NCI-H187 (cell line): ENCODE data around the gene SLC37A3.

Experiments
- DNase-seq, 2 experiments: peaks; one replicate each; lab custom pipeline; 2025; lab: John Stamatoyannopoulos, UW

SLC37A3 gene

DNA sequence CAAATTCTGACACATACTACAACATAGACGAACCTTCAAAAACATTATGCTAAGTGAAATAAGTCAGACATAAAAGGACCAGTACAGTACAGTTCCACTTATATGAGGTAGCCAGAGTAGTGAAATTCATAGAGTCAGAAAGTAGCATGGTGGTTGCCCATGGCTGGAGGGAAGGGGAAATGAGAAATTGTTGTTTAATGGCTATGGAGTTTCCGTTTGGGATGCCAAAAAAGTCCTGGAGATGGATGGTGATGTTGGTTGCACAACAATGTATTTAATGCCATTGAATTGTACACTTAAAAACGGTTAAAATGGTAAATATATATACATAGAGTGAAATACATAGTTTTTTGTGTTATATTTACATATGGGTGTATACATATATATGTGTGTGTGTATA, 2.1 kb upstream of the SLC37A3 start:
- no peak for DNase-seq

DNA sequence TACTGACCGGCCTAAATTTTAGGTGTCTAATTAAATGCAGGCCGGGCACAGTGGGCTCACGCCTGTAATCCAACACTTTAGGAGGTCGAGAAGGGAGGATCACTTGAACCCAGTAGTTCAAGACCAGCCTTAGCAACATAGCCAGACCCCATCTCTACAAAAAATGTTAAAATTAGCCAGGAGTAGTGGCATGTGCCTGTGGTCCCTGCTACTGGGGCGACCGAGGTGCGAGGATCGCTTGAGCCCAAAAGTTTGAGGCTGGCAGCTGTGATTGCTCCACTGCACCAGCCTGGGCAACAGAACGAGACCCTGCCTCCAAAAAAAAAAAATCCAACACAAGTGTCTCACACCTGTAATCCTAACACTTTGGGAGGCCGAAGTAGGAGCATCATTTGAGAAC, 491 bp upstream of the SLC37A3 start:
- no peak for DNase-seq

DNA sequence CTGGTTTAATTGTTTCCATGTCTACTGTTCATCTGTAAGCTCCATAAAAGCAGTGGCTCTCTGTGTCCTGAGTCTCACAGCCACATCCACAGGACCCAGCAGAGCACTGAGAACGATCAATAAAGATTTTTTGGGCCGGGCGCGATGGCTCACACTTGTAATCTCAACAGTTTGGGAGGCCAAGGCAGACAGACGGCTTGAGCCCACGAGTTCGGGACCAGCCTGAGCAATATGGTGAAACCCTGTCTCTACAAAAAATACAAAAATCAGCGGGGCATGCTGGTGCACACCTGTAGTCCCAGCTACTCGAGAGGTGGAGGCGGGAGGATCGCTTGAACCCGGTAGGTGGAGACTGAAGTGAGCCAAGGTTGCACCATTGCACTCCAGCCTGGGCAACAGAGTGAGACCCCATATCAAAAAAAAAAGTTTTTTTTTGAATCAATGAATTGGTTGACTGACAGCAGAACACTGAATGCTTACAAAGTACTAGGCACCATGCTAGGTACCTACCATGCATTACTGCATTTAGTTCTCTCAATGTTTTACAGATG, 4.5 kb downstream of the SLC37A3 start:
- no peak for DNase-seq

DNA sequence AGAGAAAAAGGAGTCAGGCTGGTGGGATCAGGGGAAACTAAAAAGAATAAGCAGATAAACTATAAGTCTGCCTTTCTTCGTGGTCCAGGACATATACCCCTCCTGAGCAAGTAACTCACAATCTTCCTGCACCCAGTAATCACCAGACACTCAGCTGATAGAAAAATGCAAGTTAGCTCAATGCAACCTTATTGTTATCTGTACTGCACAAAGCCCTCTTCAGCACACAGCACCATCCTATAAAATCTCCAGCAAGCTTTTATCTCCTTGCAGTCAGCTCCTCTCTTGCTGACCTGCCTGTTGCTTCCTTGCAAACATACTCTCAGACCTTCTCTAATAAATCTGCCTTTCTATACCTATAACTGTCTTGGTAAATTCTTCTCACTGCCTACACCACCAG, 6.7 kb downstream of the SLC37A3 start:
- DNase-seq = no peak

DNA sequence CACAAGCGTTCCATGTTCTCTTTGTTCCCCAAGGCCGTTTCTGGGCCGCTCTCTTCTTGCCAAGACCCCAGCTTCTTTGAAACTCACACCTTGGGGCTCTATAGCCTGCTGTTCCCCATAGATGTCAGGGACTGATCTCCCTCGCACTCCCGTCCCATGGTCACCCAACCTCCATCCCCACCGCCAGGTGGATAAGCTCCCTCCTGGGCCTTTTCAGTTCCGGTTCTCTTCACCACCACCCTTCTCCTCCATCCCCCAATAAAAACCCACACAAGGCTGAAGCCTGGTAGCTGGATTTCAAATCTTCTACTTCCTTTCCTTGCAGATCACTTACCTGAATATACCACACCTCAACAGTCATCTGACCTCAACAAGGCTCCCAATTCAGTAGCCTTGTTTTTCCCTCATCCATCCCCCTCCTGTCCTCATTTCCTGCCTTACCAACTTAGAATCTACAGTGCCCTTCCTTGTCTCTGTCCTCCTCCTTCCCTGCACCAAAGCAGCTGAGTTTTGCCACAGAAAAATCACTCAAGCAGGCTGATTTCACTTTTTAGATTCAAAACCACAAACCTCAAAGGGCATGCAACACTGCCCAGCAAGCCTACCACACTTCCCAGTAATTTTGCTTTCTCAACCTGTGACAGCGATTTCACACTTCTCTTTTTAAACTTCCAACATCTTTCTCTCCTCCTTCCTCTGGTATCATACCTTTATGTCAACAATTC, 7.7 kb downstream of the SLC37A3 start:
- no peak for DNase-seq

DNA sequence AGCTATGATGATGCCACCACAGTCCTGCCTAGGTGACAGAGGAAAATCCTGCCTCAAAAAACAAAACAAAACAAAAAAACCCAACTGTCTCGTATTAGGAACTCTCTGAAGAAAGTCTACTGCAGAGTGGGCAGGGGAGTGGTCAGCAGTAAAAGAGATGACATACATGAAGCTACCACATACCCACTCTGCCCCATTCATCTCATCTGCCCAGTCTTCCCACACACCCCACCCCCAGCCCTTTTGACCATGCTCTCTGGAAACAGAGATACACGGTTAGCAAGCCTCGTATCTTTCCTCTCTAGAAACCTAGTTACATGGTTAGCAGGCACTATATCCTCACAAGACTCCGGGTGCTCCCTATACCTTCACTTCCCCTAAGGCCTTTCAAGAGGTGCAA, 8.3 kb downstream of the SLC37A3 start:
- no peak for DNase-seq

DNA sequence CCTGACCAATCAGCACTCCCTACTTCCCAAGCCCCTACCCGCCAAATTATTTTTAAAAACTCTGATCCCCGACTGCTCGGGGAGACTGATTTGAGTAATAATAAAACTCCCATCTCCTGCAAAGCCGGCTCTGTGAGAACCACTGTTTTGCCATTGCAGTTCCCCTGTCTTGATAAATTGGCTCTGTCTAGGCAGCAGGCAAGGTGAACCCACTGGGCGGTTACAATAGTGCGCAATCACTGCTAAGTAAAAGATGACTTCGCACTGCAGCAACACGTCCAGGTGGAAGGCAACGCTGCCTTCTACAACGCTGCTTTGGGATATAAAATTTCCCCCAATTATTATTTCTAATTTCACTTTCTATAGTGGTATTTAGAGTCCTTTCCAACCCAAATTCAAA, 8.9 kb downstream of the SLC37A3 start:
- no peak for DNase-seq

DNA sequence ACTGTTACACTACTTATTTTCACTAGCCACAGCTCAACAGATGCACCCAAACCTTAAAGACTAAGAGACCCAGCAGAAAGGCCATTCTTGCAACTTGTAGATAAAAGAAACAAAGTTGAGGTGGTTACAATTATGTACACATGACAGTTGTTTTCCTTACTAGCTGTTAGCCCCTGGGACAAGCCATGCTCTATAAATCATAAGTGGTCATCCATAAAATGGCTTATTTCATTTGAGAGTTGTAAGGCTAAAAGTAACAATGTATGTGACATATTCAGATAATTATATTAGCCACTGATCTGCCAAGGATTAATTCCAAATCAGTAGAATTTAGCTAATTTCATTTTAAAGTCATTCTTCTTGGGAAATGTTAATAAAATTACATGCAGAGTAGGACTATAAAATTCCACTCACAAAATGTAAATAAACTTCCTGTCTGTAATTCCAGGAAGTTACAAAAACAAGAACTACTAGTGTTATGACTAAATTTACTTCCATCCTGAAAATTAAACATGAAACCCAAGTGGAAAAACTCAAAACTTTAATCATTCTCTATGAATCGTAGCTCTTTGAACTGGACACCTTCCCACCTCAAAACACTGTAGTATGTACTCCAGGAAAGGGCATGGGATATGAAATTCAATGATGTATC, 13.3 kb downstream of the SLC37A3 start:
- DNase-seq = no peak

DNA sequence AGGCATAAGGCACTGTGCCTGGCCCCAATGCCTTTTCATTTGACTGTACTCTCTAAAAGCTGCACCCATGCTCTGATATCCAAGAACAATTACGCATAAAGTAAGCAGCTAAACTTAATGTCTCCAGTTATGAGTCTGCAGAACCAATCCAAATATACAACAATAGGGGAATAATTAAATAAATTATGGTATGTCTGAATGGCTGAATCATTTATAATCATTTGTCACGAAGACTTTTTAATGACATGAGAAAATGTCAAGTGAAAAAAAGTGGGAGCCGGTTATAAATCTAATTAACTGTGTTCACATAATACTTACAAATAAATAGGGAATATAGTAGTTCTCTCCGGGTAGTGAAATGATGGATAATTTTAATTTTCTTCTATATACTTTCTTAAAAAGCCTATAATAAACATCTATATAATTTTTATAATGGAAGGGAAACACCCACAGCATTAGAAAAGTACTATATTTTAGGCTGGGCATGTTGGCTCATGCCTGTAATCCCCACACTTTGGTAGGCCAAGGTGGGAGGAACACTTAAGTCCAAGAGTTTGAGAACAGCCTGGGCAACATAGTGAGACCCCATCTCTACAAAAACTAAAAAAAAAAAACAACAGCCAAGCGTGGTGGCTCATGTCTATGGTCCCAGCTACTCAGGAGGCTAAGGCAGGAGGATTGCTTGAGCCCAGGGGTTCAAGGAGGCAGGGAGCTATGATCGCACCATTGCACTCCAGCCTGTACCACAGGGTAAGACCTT, 14.2 kb downstream of the SLC37A3 start:
- DNase-seq = no peak

DNA sequence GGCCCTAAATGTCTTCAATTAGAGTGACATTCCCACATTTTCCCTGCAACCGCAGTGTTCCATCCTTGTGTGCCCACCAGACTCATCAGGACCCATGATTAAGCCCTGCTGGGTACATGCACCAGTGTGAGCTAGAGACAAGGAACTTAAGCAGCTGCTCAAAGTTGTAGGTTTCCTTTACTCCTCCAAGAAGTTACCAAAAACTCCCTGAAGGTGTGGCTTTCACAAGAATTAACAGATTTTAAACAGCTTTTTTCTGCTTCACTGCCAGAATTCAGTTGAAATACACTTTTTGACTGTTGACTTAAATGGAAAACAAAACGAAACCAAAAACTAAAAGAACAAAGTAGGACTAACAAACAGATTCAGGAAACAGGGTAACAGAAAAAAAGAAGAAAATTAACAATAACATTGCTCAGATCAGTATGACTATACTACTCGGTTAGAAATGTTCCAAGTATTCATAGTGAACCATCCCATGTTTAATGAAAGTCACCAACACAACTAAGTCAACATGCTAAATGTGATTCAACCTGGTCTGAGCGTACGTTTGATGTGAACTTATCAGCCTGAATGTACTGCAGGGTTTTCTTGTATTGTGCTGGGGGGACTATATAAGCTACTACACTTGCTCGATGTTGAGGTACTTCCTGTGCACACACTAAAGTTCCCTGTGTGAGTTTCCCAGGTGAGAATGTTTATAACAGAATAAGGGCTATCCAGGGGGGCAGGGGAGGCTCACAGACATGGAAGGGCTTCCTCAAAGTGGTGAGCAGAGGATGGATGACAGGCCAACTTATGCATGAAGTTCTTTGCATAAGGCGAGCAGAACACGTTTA, 22.2 kb downstream of the SLC37A3 start:
- no peak for DNase-seq

DNA sequence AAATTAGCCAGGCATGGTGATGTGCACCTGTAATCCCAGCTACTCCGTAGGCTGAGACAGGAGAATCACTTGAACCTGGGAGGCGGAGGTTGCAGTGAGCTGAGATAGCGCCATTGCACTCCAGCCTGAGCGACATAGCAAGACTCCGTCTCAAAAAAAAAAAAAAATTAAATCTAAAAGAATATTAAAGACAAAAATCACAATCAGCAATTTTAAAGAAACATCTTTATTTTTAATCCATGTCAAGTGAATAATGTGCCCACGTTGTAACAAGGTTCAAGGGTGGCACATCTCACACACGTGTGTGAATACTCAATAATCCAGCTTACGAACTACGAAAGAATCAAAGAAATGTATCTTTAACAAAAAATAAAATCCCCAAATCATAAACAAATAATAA, 23.0 kb downstream of the SLC37A3 start:
- DNase-seq = no peak

DNA sequence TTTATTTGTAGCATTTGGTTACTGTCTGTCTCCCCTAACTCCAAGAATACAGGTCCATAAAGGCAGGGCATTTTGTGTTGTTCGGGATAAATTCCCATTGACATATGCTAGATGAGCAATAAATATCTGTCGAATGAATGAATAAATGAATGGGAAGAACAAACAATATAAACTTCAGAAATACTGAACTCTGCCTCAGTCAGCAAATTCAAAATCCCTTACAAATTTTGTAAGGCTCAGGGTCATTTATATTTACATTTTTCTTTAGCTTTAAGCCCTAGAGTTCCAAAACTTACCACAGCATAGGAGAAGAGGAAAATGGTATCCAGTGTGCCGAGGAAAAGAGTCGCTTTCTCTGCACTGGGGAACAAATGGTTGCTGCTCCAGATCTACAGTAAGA, 29.0 kb downstream of the SLC37A3 start:
- DNase-seq = no peak

DNA sequence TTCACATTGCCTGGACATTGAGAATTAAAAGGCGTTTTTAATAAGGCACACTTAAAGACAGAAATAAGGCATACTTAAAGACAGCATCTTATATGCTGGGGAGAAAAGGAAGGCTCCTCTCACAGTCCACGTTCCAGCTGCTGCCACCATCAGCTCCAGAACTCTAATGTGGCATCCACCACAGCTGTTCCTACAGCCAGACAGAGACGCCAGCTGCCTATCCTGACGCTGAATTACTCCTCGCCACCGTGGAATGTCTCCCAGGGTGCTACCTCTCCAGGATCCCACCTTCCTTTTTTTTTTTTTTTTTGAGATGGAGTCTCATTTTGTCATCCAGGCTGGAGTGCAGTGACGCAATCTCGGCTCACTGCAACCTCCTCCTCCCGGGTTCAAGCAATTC, 30.8 kb downstream of the SLC37A3 start:
- DNase-seq = no peak

DNA sequence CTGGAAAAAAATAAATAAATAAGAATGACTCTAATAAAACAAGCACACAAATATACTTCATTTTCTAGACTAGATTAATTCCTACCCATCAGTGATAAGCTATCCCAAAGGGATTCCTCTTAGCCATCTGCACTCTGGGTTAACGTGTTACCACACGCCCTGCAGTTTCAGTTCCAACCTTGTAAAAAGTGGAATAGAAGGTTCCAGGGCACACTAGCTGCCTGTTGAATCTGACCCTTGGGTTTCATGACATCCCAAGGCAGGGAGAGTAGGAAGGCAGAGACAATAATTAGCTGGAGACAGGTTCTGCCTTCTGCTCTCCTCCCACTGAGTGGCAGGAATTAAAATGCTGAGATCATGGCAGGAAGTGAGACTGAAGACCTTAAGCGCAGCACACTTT, 33.5 kb downstream of the SLC37A3 start:
- DNase-seq = peak in 1 of 2 experiments; percentile 41

DNA sequence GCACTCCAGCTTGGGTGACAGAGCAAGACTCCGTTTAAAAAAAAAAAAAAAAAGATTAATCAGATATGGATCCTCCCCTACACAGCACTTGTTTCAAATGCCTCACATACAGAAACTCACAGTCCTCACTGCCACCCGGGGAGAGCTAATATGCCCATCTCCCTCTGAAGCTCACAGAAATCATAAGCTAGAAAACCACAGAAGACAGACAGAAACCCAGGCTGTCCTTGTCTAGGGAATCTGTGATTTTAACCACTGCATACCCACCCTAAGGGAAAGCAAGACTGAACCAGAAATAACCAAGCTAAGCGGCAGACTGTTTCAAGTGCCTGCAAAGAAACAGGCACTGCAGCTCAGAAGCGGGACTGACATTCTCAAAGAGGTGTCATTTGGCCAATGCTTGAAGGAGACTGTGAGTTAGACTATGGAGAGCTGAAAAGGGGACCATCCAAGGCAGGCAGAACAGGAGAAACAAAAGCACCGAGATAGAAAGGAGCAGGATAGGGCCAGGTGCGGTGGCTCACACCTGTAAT, 37.6 kb downstream of the SLC37A3 start:
- DNase-seq = no peak

DNA sequence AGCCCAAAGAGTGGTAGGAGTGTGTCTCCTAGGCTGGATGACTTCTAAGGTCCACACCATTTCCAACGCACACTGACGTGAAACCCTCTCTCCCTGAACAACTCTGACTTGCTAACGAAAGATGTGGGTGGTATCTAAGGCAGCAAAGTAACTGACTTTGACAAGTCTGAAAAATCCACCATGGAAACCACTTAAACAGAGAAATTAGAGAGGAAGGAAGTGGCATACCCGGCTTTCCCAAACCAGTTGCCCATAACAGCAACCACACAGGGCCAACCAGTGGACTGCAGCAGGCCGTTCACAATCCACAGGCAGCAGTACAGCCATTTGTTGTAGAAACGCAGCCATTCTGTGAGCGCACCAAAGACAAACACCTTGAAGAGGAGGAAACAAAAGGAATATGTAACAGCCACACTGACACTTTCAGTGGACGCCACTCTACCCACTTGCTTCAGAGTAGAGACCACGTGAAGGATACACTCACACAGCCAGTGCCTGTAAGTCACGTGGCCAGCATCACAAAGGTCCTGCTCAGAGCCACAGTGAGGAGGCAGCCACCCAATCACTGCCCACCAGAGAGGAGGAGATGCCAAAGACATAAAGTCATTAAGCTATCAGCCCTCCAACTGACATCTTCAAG, 39.8 kb downstream of the SLC37A3 start:
- DNase-seq = no peak

DNA sequence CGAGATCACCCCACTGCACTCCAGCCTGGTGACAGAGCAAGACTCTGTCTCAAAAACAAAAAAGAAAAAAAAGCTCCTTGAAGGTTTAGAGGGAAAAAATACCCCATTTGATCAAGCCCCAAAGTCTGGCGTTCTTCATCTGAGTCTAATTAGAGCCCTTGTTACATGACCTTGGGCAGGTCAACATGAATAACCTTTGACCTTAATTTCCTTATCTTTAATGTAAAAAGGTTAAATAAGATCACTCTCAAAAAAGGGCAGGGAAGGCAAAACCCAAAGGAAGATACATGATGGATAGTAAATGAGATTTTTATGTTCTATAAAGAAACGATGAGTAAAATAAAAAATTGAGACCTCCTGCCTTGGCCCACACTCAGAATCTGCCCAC, 40.3 kb downstream of the SLC37A3 start:
- no peak for DNase-seq

DNA sequence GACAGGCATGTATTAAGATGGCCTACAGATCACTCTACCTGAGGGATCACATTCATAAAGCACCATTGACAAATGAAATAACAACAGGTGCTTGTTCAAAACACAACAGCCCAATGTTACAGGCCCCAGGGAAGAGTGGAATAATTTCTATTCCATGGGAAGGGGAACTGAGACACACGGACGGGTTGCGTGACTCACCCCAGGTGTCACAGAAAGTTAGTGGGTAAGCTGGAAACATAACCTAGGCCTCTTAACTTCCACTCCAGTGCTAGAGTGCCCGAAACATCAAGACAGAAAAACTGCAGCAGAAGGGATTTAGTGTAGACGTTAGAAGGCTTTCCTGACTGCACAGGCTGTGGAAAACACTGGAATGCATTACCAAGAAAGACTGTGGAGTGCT, 48.3 kb downstream of the SLC37A3 start:
- peak; percentile 20 to 44 for DNase-seq

DNA sequence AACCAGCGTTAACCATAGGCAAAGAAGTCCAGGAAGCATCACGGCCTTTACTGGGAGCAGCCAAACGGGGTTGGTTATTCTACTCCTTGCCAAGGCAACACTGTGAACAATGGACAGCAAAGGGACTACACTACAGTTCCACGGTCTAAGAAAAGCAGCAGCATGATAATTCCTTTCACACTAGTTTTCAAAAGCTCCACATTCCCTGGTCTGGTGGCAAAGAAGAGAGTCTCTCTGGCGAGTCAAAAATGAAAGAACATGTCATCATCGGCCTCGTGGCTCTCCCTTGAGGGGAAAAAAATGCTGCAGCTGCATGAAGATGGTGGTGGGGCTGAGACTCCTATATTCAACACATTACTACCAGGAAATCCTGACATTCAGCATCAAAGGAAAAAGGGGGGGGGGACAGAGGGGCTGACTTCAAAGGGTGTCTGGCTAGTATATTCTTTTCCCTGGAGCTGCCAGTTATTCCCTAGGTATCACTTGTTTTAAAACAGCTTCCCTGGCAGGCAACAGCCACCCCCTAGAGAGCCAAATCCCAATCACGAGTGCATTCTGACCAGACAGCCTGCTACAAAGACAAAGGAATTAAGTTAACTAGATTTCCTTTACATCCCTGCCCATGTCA, 49.1 kb downstream of the SLC37A3 start:
- DNase-seq = no peak

DNA sequence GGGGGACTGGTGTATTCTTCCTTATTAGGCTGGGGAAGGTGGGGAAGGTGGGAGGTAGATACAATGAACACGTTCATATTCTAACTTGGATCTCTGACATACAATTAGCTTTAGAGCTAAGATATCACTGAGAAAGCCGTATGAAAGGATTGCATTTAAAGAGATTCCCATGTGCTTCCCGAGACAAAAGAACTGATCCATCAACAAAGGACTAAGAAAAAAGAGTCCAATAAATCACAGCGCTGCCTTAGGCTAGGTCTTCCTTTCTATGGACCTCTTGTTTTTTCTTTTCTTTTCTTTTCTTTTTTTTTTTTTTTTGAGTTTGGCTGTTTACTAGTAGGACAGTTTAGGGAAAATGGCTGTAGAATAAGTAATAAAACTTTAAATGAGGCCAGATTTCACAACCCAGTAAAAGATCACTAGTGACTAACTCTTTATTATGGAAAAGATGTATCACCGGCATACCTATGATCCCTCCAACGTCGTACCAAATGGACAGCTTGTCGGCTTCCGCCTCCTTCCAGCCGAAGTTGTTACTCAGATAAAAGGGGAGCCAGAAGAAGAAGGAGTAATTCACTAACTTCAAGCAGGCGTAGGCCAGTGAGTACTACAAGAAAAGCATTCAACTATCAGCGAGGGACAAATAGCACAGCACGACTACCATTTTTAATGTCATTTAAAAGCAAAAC, 50.0 kb downstream of the SLC37A3 start:
- no peak for DNase-seq
